NCI-H1092 (cell line): Measurements from ENCODE around the gene RBM10.

ENCODE experiments used
- DNase-seq: peaks from one replicate; lab custom pipeline; 2025; lab: John Stamatoyannopoulos, UW

RBM10 gene

GRCh38 chrX:47221756-47222155 lies 76.7 kb downstream of the RBM10 start:
- DNase-seq = no peak

- no peak for DNase-seq
Measured at GRCh38 chrX:47222751-47223350, 77.8 kb downstream of the RBM10 start.

GRCh38 chrX:47223476-47224250 lies 78.6 kb downstream of the RBM10 start:
- DNase-seq = no peak

- DNase-seq = no peak
Measured at GRCh38 chrX:47224266-47224895, 79.4 kb downstream of the RBM10 start.

GRCh38 chrX:47224896-47225290 lies 79.9 kb downstream of the RBM10 start:
- DNase-seq = no peak

GRCh38 chrX:47226071-47226470 lies 81.0 kb downstream of the RBM10 start:
- DNase-seq = no peak

- DNase-seq = no peak
Measured at GRCh38 chrX:47226531-47227333, 81.7 kb downstream of the RBM10 start.

GRCh38 chrX:47227334-47227583 lies 82.2 kb downstream of the RBM10 start:
- no peak for DNase-seq

- DNase-seq = no peak
Measured at GRCh38 chrX:47228550-47229270, 83.7 kb downstream of the RBM10 start.

- no peak for DNase-seq
Measured at GRCh38 chrX:47229427-47229826, 84.4 kb downstream of the RBM10 start.

GRCh38 chrX:47230136-47230868 lies 85.3 kb downstream of the RBM10 start:
- no peak for DNase-seq

- no peak for DNase-seq
Measured at GRCh38 chrX:47231167-47231566, 86.1 kb downstream of the RBM10 start.

- no peak for DNase-seq
Measured at GRCh38 chrX:47232197-47232802, 87.3 kb downstream of the RBM10 start.

GRCh38 chrX:47232803-47233332 lies 87.8 kb downstream of the RBM10 start, which contains the start of gene USP11:
Gene USP11, plus strand, starts transcription at chrX:47233009. Its CDS starts 35 bp downstream, at chrX:47233044.
- DNase-seq = peak; percentile 69

- peak; percentile 94 for DNase-seq
Measured at GRCh38 chrX:47233333-47234113, 88.5 kb downstream of the RBM10 start.

- no peak for DNase-seq
Measured at GRCh38 chrX:47234583-47234982, 89.6 kb downstream of the RBM10 start.

- DNase-seq = no peak
Measured at GRCh38 chrX:47235691-47236103, 90.7 kb downstream of the RBM10 start.
